D721Med (cell line): ENCODE measurements around the gene GPR107.
"Not testable (repeated sequence)": the region's sequence is repeated elsewhere in the genome, so short reads cannot be mapped to it uniquely, and the experiment has no call there.

ENCODE experiments used
- DNase-seq: peaks from one replicate; pipeline ENCODE4 v3.0.0; 2011; ENCODE audit warnings: low spot score; ENCODE audit not compliant: insufficient read length
- FAIRE-seq: peaks from 2 replicates; lab custom pipeline; 2011; peaks lifted over from hg19 to GRCh38; lab: Jason Lieb, UNC
- CTCF ChIP-seq: IDR thresholded peaks from 2 replicates; pipeline ENCODE4 v1.5.1; 2012; ENCODE audit warnings: mild to moderate bottlenecking, control low read depth; ENCODE audit not compliant: insufficient read depth; ENCODE audit errors: missing control alignments

Gene GPR107

GRCh38 chr9:130015353-130016019 is 38.2 kb upstream of the GPR107 start:
- DNase-seq (no peak), FAIRE-seq (no peak)
- TF ChIP-seq CTCF = no peak

GRCh38 chr9:130017076-130017475 is 36.6 kb upstream of the GPR107 start:
- no peak for DNase-seq
- TF ChIP-seq CTCF = no peak
- no peak for FAIRE-seq

GRCh38 chr9:130017510-130017909 is 36.2 kb upstream of the GPR107 start:
- not testable (repeated sequence) for DNase-seq, FAIRE-seq

- no peak for FAIRE-seq
- no peak for DNase-seq
- no peak for TF ChIP-seq CTCF
Observed at GRCh38 chr9:130018265-130018664, 35.4 kb upstream of the GPR107 start.

GRCh38 chr9:130020618-130021017 is 33.1 kb upstream of the GPR107 start:
- no peak for TF ChIP-seq CTCF
- no peak for FAIRE-seq

GRCh38 chr9:130021123-130021522 is 32.6 kb upstream of the GPR107 start:
- no peak for FAIRE-seq
- DNase-seq = no peak
- TF ChIP-seq CTCF = no peak

More at GRCh38 chr9:130020618-130021017, 33.1 kb upstream of the GPR107 start:
- DNase-seq = no peak

- DNase-seq, FAIRE-seq: not testable (repeated sequence)
Observed at GRCh38 chr9:130021842-130022241, 31.9 kb upstream of the GPR107 start.

- TF ChIP-seq CTCF = no peak
- DNase-seq (no peak), FAIRE-seq (no peak)
Observed at GRCh38 chr9:130022566-130023143, 31.1 kb upstream of the GPR107 start.
